IPS-NIHi7 (cell line): ENCODE data around the gene ZNF500.

ENCODE experiments used
- DNase-seq: peaks from one replicate; pipeline ENCODE4 v3.0.0; 2012; ENCODE audit warnings: mixed read lengths; ENCODE audit errors: extremely low spot score

Gene ZNF500

DNA sequence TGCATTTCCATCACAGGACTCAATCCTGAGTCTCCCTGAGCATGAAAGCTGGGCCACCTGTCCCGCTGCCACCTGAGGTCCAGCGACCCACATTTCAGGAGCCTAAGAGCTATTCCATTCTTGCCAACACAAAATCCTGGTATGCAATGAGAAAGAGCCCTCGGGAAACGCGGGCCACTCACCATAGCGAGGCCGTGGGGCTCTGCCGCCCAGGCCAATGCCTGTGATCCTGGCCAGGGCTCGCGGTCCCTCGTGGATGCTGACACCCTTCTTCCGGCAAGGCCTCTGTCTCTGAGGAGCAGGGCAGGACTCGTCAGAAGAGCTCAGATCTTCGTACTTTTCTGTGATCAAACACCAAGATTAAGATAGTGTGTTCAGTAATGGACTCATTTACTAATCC is 62.0 kb downstream of the ZNF500 start:
- DNase-seq = no peak

DNA sequence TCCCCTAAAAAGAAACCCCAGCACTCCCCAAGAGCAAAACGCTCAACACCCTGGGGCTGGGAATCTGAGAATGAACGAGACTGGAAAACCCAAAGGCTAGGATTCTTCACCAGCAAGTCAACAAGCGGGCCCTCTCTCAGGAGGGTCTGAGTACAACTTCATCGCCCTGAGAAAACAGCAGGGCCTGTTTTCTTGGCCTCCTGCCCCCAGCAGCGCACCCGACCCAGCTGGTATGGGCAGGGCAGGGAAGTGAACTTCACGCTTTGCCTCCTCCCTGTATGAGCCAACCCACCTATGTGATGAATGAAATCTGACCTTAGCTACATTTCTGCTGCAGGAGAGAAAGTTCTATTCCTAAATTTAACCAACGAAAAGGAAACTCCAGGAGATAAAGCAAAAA is 62.5 kb downstream of the ZNF500 start:
- no peak for DNase-seq

DNA sequence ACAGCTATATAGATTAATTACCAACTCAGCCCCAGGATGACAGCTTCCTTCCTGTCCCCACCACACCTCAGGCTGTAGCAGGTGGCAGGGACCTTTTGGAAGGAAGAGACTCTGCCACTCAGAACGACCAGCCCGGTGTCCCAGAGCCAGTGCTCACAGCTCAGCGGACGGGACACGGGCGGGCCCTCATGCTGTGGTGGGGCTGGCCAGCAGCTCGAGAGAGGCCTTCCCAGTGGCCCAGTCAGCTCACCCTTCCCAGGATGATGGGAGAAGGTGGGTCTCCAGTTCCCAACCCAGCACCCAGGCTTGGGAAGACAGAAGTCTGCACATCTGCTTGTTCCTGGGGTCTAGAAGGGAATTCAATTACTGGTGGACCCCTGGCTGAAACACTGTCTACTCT is 63.1 kb downstream of the ZNF500 start:
- DNase-seq = no peak

DNA sequence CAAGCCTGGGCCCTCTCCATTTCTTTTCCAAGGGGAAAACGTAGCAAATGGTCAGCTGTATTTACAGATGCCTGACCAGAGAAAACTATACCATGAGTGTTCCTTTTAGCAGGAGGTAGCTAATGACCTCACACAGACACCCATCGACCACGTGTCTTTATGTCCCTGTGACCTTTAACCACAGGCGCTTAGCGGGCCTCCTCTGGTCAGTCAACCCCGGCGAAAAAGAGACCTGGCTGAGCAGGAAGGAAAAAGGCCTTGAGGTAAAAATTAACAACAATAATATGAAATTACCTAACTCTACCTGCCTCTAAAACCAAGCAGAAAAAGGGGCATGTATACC is 64.5 kb downstream of the ZNF500 start:
- DNase-seq = no peak

DNA sequence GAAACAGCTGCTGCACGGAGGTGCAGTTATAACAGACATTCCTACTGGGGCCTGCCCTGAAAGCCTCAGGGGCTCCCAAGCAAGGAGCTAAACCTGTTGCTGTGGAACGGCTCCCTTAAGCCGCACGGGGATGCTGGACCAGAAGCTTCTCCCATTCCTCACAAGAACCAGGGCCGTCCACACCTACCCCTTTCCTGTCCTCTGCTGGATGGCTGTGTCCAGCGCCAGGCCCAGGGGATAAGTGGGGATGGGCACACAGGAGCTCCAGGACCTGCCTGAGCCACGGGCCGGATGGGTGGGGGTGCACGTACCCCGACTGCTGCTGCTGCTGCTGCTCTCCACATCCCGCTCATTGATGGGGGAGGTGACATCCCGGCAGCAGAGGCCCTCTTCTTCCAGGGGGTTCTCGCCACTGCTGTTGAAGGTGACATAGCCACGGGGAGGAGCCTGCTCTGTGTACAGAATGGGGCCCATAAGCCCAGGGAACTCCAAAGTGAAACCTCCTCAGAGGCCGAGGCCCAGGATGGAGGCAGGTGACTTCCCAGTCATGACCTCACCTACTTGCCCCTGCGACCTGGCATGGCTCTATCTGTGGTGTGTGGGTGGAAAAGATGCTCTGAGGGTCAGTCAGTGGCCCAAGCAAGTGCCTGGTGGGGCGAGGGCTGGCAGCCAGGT is 65.0 kb downstream of the ZNF500 start:
- no peak for DNase-seq

DNA sequence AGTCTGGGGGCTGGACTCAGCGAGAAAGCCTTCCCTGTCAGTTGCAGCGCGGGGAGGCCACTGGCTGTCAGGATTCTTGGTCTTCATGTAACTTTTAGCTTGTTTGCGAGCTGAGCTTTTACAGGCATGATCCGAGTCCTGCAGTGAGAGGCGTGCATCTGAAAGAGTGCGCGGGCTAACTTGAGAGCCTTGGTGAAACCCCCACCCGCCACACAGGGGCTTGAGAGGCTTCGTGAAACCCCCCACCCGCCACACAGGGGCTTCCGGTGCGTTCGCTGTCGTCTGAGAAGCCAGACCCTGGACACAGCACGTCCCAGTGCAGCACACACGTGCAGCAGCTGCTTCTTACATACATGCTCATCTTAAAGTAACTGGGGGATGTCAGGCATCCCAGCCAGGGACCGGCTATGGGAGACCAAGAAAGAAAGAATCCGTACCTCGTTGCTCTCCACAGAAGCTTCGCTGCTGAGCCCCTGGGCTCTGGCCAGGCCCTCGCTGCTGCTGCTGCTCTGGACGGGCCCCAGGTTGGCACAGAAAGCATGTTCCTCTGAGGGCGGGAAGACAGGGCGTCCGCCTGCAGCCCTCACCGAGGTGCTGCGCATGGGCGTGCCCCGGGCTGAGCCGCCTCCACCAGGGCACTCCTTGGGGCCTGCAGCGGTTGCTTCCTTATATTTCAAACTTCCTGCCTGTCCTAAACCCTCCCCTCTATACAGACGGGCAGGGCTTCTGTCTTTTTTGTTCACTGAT is 65.8 kb downstream of the ZNF500 start:
- DNase-seq = no peak

DNA sequence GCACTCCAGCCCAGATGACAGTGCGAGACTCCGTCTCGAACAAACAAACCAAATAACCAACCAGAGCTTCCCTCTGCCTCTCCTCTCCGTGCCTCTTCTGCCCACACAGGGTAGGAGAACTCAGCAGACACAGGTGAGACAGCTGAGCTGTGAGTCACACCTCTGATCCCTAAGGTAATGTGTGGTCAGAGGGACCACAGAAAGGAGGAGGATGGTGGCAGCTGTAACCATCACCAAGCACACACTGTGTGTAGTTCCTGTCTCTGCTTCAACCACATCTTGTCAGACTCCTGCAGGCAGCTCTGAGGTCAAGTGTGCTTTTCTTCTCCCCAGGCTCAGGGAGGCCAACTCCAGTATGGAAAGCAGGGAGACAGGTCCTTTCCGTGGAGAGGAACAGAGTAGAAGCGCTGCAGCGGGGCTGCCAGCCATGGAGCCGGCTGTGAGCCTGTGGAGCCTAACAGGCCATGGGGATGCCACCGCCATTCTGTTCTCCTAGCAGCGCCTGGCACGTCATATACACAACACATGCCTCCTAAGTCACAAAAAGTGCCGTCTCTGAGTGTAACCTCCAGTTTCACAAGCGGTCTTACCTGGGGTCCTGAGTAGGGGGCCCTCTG is 66.5 kb downstream of the ZNF500 start:
- DNase-seq = no peak

DNA sequence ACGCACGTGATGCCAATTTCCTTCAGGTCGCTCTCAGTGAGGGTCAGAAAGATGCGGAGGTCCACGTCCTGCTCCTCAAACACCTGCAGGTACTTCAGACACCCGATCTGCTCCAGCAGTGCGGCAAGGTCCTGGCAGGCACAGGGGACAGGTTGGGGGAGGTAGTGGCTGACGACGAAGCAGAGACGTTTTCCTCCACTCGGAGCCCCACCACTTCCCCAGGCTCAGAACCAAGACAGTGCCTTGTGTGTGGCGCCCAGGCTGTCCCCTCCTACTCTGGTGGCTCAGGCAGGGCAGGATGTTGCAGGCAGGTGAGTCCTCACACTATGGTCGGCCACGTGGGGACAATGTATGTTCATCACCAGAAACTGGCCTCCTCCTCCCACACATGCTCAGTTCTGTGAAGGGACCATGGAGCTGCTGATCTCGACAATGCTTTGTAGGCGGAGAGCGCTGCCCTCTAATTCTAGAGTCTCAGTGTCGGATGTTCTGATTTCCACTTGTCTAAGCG is 67.9 kb downstream of the ZNF500 start:
- DNase-seq = no peak

DNA sequence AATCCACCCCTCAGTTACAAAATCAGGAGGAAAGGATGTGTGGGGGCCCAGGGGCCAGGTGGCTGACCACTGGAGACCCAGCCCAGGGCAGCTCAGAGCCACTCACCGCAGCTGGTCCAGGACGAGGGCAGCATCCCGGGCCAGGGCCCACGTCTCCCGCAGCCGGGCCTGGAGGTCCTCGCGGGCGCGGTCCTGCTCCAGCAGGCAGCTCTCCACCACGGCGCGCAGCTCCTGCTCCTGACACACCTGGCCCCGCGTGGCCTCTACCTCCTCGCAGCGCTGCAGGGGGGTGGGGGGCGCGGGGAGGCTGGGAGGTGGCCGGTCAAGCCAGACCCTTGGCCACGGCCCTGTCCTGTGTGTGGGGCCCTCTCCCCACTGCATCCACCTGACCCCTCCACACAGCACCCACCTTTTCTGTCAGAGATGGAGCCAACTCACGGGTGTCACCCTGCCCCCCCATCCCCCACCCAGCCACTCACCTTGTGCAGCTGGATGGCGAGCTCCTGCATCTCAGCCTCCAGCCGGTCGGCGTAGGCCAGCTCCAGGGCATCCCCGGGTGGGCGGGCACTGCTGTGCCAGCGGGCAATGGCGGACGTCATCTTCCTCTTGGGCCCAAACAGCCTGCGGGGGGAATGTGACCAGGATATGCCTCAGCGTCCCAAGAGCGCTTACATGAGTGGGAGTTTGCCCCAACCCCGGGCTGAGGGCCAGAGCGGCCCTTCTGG is 68.5 kb downstream of the ZNF500 start:
- no peak for DNase-seq
